Effector memory CD8-positive, alpha-beta T cell (primary cell): ENCODE data around the gene SMIM1.
A peak's percentile ranks its signal among the peaks of the same experiment; 100 is the strongest.
"Not testable (repeated sequence)": the region's sequence is repeated elsewhere in the genome, so short reads cannot be mapped to it uniquely, and the experiment has no call there.

Source experiments
- ATAC-seq: fragments of 150-1000 bp; cut with Tn5 transposase; replicated peaks from 2 replicates; pipeline ENCODE4 v1.10.0; 2021; ENCODE audit warnings: mild to moderate bottlenecking, moderate library complexity
- DNase-seq, 3 experiments: peaks; one replicate each; pipeline ENCODE4 v3.0.0; 2021
- H3K27ac Mint-ChIP-seq, 2 donors: one replicate each; pipeline ENCODE4 v1.8.0; 2022; ENCODE audit warnings: mild to moderate bottlenecking in 2 of 2, mixed read lengths in 2 of 2, moderate library complexity in 2 of 2
- H3K27me3 Mint-ChIP-seq, 2 donors: one replicate each; pipeline ENCODE4 v1.8.0; 2022; ENCODE audit warnings: mixed read lengths in 2 of 2
- H3K36me3 Mint-ChIP-seq: one replicate; pipeline ENCODE4 v1.8.0; 2022; ENCODE audit warnings: mild to moderate bottlenecking, moderate library complexity, mixed read lengths; ENCODE audit not compliant: insufficient read depth
- H3K4me1 Mint-ChIP-seq, 2 donors: one replicate each; pipeline ENCODE4 v1.8.0; 2022; ENCODE audit warnings: low read depth in 2 of 2, mixed read lengths in 2 of 2
- H3K4me3 Mint-ChIP-seq, 2 donors: one replicate each; pipeline ENCODE4 v1.8.0; 2022; ENCODE audit warnings: mild to moderate bottlenecking in 2 of 2, mixed read lengths in 2 of 2, moderate library complexity in 2 of 2
- H3K9me3 Mint-ChIP-seq, 2 donors: one replicate each; pipeline ENCODE4 v1.8.0; 2022; ENCODE audit warnings: mixed read lengths in 2 of 2
- total RNA-seq, 9 experiments: gene quantifications; one replicate each; lab custom pipeline; 2026; lab: John Stamatoyannopoulos, UW

The SMIM1 gene, protein sequence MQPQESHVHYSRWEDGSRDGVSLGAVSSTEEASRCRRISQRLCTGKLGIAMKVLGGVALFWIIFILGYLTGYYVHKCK
- total RNA-seq = 0 to 1.2 (median 0.36) reads per million in 9 experiments

DNA sequence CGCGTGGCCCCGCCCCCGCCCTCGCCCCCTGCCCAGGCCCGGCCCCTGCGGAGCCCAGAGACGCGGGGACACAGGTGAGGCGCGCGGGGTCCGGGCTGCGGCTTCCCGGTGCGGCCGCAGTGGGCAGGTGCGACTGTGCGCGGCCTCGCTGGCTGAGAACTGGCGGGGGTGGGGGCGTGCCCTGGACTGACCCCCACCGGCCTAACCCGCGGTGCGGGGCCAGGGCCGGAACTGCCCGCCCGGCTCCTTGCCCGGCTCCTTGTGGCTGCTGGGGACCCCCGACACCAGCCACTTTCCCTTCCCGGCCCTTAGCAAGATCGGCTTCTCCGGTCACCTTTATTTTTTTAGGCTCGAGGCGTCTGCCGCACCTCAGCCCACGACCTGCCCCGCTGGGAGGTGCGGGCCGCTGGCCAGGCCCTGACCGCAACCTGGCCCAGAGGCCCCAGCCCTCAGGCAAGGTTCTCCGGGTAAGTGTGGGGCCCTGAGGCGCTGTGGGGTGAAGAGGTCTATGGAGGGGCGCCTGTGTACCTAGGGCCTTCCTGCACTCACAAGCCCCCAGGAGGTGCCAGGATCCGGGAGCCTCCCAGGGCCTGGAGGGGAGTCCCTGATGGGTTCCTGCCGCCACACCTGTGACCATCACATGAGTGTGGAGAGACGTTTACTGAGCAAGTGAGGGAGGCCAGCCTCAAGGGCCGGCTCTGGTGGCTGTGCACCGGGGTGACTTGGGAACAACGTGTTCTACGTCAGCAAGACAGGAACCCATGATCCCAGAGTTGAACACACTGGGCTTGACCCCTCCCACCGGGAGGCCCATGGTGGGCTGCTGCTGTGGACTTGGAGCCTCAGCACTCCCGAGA is at the start of gene SMIM1:
SMIM1 (plus strand) TSS at position 35 of the 857 bp plus-strand sequence. CDS start 2,625 bp downstream, outside the sequence.
- peaks cover 7 to 12% of the 10 kb centered on the region in 2 donors for H3K4me1 Mint-ChIP-seq
- H3K27ac Mint-ChIP-seq = peak within 1 kb of the TSS in 1 of 2 donors; percentile 38
- peak within 1 kb of the TSS; percentile 67 to 74 for H3K4me3 Mint-ChIP-seq
- peak in 1 of 3 experiments; percentile 23 for DNase-seq
- H3K27me3 Mint-ChIP-seq = peaks cover 0 to 15% of the 10 kb centered on the region in 2 donors
- peaks cover 11% of the 10 kb centered on the region for H3K36me3 Mint-ChIP-seq
- no peaks in the 10 kb centered on the region for H3K9me3 Mint-ChIP-seq
- no peak for ATAC-seq

DNA sequence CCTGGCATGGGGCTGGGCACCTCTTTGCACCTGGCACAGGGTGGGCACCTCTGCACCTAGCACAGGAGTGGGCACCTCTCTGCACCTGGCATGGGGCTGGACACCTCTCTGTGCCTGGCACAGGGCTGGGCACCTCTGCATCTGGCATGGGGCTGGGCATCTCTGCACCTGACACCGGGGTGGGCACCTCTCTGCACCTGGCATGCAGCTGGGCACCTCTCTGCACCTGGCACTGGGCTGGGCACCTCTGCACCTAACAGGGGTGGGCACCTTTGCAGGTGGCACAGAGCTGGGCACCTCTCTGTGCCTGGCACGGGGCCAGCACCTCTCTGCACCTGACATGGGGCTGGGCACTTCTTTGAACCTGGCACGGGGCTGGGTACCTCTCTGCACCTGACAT is 49.7 kb upstream of the SMIM1 start:
- Mint-ChIP-seq H3K4me1 (peaks cover 6 to 12% of the 10 kb centered on the region in 2 donors), H3K36me3 (peaks cover 2% of the 10 kb centered on the region), H3K4me3 (no peak overlapping the region), H3K27ac (no peak overlapping the region), H3K27me3 (peaks cover 0 to 9% of the 10 kb centered on the region in 2 donors), H3K9me3 (no peaks in the 10 kb centered on the region)
- DNase-seq = no peak
- ATAC-seq = no peak

DNA sequence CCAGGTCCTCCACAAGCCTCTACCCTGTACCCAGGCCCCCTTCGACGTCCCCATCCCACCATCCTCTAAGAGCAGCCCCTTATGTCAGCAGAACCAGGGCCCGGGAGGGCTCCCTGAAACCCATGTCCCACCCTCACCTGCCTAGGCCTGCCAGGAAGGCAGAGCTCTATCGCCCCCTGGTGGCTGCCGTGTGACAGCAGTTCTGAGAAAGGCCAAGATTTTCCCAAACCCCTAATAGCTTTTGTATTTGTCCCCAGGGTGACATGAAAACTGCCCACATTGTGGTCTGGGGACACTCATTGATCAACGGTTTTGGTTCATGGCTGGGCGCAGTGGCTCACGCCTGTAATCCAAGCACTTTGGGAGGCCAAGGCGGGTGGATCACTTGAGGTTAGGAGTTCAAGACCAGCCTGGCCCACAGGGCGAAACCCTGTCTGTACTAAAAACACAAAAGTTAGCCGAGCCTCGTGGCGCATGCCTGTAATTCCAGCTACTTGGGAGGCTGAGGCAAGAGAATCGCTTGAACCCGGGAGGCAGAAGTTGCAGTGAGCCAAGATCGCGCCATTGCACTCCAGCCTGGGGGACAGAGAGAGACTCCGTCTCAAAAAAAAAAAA is 48.0 kb upstream of the SMIM1 start:
- ATAC-seq (peak; percentile 69), DNase-seq (peak; percentile 69 to 74 (median 74))
- not testable (repeated sequence) for H3K27me3 Mint-ChIP-seq, H3K9me3 Mint-ChIP-seq, H3K36me3 Mint-ChIP-seq
- peak overlapping the region in 1 of 2 donors; percentile 6 for H3K4me3 Mint-ChIP-seq
- H3K27ac Mint-ChIP-seq = peak overlapping the region in 1 of 2 donors; percentile 49
- peaks cover 6 to 12% of the 10 kb centered on the region in 2 donors for H3K4me1 Mint-ChIP-seq

DNA sequence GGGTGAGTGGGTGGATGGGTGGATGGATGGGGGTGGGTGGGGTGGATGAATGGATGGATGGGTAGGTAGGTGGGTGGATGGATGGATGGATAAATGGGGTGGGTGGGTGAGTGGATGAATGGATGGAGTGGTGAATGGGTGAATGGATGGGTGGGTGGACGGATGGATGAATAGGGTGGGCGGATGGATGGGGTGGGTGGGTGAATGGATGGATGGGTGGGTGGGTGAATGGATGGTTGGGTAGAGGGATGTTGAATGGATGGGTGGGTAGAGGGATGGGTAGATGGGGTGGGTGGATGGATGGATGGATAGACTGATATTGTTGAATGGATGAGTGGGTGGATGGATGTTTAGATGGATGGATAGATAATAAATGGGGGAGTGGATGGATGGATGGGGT is 47.2 kb upstream of the SMIM1 start:
- Mint-ChIP-seq H3K27me3 (peaks cover 0 to 9% of the 10 kb centered on the region in 2 donors), H3K4me1 (peaks cover 4 to 7% of the 10 kb centered on the region in 2 donors), H3K27ac (no peak overlapping the region), H3K4me3 (no peak overlapping the region), H3K9me3 (no peaks in the 10 kb centered on the region), H3K36me3 (no peaks in the 10 kb centered on the region)
- DNase-seq = no peak
- no peak for ATAC-seq

DNA sequence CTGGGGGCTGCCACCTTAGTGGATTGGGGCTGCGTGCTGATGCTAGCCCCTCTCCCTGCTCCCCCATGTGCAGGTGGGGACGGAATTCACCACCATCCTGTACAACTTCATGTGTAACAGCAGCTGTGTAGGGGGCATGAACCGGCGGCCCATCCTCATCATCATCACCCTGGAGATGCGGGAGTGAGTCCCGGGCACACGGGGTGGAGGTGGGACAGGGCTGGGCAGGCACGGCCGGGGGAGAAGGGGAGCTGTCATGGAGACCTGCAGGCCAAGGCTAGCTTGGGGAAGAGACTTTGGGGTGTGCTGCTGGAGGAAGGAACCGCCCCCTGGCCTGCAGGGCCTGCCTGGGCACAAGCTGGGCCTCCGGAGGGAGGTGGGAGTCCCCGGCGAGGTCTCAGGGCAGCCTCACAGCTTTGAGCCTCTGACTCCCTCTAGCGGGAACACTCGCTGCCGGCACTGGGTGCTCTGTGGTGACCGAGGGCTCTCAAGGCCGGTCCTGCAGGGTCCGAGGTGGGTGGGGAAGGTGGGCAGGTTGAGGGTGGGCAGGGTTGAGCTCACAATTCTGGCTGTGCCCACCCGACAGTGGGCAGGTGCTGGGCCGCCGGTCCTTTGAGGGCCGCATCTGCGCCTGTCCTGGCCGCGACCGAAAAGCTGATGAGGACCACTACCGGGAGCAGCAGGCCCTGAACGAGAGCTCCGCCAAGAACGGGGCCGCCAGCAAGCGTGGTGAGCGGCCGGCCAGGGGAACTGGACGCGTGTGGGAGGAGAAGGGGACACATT is 45.3 kb upstream of the SMIM1 start:
- no peak for DNase-seq
- Mint-ChIP-seq H3K27ac (peak overlapping the region in 1 of 2 donors; percentile 56), H3K4me3 (no peak overlapping the region), H3K27me3 (peaks cover 0 to 23% of the 10 kb centered on the region in 2 donors), H3K4me1 (peaks cover 2 to 4% of the 10 kb centered on the region in 2 donors), H3K9me3 (no peaks in the 10 kb centered on the region), H3K36me3 (peaks cover 3% of the 10 kb centered on the region)
- ATAC-seq = no peak

DNA sequence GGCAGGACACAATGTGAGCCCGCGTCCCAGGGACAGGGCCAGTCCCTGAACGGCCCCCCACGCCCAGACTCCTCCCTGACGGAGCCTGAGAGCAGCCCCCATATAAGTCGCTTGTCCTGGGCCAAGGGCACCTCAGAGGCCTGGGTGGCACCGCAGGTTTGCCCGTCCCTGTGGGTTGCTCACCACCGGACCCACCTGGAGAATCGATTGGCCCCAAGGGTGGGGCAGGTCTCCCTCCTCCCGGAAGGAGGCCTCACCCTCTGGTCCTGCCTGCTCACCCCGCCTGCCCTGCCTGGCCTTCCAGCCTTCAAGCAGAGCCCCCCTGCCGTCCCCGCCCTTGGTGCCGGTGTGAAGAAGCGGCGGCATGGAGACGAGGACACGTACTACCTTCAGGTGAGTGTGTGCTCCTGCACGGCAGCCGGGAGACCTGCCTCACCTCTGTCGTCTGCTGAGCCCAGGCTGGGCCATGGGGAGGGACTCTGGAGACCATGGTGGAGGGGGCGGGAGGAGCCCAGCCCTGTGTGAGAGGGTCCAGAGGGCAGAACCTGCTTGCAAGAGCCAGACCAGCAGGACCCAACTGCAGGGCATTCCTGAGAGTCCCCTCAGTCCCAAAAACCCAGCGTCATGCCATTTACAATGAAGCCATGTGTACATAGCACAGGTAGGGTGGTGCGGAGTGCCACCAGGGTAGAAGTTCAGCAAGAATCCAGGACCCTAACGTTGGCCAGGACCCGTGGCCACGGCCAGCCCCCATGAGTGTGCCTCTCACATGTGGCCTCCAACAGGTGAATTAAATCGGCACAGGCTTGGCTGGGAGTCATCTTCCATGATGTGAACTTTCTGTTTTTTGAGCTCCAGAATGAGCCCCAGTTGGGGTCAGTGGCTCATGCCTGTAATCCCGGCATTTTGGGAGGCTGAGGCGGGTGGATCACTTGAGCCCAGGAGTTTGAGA is 44.4 kb upstream of the SMIM1 start:
- H3K27me3 Mint-ChIP-seq = peaks cover 0 to 23% of the 10 kb centered on the region in 2 donors
- no peak overlapping the region for H3K4me3 Mint-ChIP-seq
- ATAC-seq (no peak), DNase-seq (no peak)
- no peak overlapping the region for H3K27ac Mint-ChIP-seq
- H3K36me3 Mint-ChIP-seq = peaks cover 3% of the 10 kb centered on the region
- no peaks in the 10 kb centered on the region for H3K9me3 Mint-ChIP-seq
- H3K4me1 Mint-ChIP-seq = peaks cover 2 to 4% of the 10 kb centered on the region in 2 donors

DNA sequence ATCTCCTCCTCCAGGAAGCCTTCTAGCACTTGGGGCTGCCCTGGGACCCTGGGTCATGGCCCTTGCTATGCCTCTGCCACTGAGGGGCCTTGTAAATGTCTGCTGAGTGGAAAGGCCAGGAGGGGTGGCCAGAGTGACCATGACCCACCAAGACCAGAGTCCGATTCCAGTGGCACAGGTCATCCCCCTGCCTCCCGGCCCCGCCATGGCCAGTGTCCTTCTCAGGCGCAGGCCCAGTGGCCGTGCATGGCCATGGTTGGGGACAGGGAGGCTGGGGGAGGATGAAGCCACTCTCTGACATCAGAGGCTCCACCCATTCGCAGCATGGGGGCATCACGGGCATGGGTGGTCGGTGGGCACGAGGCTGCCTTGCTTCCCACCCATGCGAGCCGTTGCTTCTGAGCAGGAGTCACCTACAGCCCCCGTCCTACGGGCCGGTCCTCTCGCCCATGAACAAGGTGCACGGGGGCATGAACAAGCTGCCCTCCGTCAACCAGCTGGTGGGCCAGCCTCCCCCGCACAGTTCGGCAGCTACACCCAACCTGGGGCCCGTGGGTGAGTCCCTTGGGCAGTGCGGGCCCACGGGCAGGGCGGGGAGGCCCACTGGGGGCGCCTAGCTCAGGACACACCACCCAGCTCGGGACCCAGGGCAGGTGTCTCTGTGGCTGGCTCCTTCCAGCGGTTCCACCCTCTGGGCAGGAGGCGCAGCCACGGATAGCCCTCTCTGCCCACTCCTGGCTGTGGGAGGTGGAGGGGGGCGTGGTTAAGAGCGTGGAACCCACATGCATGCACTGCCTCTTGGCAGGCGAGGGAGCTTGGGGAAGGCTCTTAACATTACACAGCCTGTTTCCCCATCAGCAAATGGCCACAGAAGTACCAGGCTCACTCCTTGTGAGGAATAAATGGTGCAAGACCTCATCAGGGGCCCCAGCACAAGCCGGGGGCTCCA is 42.7 kb upstream of the SMIM1 start:
- H3K9me3 Mint-ChIP-seq = no peaks in the 10 kb centered on the region
- DNase-seq (no peak), ATAC-seq (no peak)
- peaks cover 0 to 23% of the 10 kb centered on the region in 2 donors for H3K27me3 Mint-ChIP-seq
- no peaks in the 10 kb centered on the region for H3K4me1 Mint-ChIP-seq
- no peak overlapping the region for H3K4me3 Mint-ChIP-seq
- H3K36me3 Mint-ChIP-seq = peaks cover 3% of the 10 kb centered on the region
- no peak overlapping the region for H3K27ac Mint-ChIP-seq

DNA sequence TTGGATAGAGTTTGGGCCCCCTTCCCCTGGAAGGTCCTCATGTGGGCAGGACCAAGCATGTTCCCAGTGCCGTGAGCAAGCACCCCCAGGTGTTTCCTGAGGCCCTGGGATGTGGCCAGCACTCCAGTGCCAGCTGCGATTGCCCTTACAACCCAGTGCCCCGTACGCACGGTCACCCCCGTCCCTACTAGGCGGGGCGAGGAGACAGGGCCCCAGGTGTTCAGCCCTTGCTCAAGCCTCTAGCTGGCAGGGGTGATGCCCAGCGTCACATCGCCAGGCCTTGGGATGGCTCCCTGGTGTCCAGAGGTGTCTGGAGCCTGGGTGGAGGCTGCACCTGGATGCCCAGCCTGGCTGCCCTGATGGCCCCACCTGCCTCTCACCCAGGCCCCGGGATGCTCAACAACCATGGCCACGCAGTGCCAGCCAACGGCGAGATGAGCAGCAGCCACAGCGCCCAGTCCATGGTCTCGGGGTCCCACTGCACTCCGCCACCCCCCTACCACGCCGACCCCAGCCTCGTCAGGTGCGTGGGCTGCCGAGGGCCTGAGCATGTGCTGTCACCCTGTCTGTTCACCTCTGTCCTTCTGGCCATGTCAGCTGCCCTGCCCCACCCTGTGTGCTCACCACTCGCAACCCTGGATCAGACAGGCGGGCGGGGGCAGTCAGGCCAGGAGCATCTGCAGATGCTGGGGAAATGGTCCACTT is 41.9 kb upstream of the SMIM1 start:
- no peak for ATAC-seq

DNA sequence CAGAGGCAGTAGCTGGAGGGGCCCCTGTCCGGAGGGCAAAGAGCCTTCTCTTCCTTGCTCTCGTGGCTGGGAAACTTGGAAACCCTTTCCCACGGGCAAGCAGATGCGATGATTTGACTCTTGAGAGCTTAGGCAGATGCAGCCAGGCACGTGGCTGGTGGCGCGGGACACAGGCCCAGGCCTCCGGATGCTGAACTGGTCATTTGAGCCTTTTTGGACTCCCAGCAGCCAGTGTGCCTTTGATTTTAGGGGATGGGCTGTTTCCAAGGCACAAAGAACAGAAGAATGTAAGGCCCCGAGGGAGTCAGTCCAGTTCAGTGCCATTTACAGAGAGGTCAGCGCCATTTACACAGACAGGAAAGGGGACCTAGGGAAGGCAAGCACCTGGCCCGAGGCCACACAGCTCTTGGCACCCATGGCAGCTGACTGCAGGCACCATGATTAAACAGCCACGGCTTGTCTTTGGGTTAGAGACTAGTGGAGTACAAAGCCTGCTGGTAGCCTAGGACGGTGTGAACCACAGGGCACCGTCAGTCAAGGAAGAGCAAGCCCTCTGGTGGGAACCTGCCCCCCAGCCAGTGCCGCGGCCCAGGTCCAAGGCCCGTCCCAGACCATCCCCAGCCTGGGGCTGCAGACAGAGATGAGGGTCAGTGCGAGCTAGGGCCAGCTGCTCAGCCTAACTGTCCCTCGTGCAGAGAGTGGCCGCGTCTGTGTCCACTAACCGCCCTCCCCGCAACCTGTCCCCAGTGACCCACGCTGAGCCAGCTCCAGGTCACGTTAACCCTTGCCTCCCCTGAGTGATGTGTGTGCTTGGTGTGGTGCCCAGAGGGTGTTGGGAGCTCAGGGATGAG is 40.7 kb upstream of the SMIM1 start:
- H3K36me3 Mint-ChIP-seq = peaks cover 10% of the 10 kb centered on the region
- H3K4me3 Mint-ChIP-seq = no peak overlapping the region
- no peaks in the 10 kb centered on the region for H3K4me1 Mint-ChIP-seq
- ATAC-seq (no peak), DNase-seq (no peak)
- no peaks in the 10 kb centered on the region for H3K9me3 Mint-ChIP-seq
- no peak overlapping the region for H3K27ac Mint-ChIP-seq
- H3K27me3 Mint-ChIP-seq = peaks cover 0 to 17% of the 10 kb centered on the region in 2 donors

More for the DNA sequence above, 41.9 kb upstream of the SMIM1 start:
- DNase-seq = no peak
- Mint-ChIP-seq H3K9me3 (no peaks in the 10 kb centered on the region), H3K4me1 (no peaks in the 10 kb centered on the region), H3K27me3 (peaks cover 0 to 23% of the 10 kb centered on the region in 2 donors), H3K27ac (no peak overlapping the region), H3K4me3 (no peak overlapping the region), H3K36me3 (peaks cover 3% of the 10 kb centered on the region)

DNA sequence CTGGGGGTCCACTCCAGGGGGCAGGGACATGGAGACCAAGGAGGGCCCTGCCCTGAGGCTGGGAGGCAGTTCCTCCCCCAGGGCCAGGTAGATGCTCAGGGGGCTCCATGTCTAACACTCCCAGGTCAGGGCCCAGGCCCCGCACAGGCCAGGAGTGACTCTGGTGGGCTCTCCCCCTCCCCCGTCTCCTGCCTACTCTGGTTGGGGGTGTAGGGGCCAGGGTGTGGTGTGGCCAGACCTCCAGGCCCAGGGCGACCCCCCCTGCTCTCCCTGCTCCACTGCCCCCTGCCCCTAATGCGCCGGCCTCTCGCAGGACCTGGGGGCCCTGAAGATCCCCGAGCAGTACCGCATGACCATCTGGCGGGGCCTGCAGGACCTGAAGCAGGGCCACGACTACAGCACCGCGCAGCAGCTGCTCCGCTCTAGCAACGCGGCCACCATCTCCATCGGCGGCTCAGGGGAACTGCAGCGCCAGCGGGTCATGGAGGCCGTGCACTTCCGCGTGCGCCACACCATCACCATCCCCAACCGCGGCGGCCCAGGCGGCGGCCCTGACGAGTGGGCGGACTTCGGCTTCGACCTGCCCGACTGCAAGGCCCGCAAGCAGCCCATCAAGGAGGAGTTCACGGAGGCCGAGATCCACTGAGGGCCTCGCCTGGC is 40.0 kb upstream of the SMIM1 start:
- Mint-ChIP-seq H3K4me3 (no peak overlapping the region), H3K9me3 (no peaks in the 10 kb centered on the region), H3K27ac (no peak overlapping the region), H3K4me1 (no peaks in the 10 kb centered on the region), H3K27me3 (peaks cover 0 to 14% of the 10 kb centered on the region in 2 donors), H3K36me3 (peaks cover 13% of the 10 kb centered on the region)
- ATAC-seq = no peak
- DNase-seq = no peak
